Left cardiac atrium (tissue), 4 donors: ENCODE measurements around the gene OLAH. TPM values are rescaled to one million over a fixed set of nuclear protein-coding genes. Genes with fewer than 3 reads are reported as not detected.
A peak's percentile ranks its signal among the peaks of the same experiment; 100 is the strongest.

ENCODE experiments used
- ATAC-seq, 2 donors: fragments of 200-7000 bp; cut with Tn5 transposase; one replicate each; pipeline ENCODE4 v1.9.1; 2020; ENCODE audit warnings: mild to moderate bottlenecking in 2 of 2, moderate library complexity in 2 of 2
- DNase-seq: peaks from one replicate; pipeline ENCODE4 v3.0.0-alpha.2; 2020
- intact Hi-C, 2 donors: fragments of 100-400 bp; cut with DNase I; formaldehyde crosslinking; loops; one replicate each; pipeline versions ENCODE4 v1.14.1 to v1.15.1; 2022 to 2023
- total RNA-seq, 2 donors: library from RNA; stranded (reverse); fragmentation: NEBNext Ultra II Directional; extraction: Animal tissue kit (Norgen Biotek cat#: 25700); gene quantifications; one replicate each; pipeline ENCODE4 v1.2.1, GENCODE V29; 2021
- donor health status: DM: no; HTN: yes; CAD: no.
- donor health status: DM: no; HTN: yes; CAD: no; lungs with severe emphysema.
- donor health status: DM: yes; HTN: yes; CAD: no.
- donor health status: Dilated cardiomyopathy.

Gene OLAH
- total RNA-seq, 2 donors from 2014 or later, result 0.35 to 0.42 TPM

DNA sequence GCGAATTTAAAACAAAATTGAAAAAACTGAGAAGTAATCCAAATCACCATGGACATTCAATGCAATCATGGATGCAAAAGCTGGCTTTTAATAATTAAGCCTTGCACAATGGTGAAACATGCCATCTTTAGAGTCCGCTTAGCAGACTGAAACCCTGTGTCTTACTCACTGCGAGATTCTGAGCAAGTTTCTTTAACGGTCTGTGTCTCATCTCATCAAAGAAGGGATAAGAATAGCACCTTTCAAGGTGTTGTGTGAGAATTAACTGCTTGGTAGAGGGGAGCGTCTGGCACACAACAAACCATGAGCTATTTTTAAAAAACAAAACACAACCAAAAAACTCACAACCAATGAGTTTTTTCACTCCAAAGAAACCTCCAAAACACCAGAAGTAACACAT lies 23.4 kb downstream of the OLAH start:
- ATAC-seq (no peak), DNase-seq (no peak)
- intact Hi-C loops, result no loop called here

- intact Hi-C loops, result no loop called here
- DNase-seq (no peak), ATAC-seq (no peak)
Measured at GRCh38 chr10:15068802-15069201, 25.1 kb downstream of the OLAH start.

- intact Hi-C loops, result no loop called here
- ATAC-seq (no peak), DNase-seq (no peak)
Measured at GRCh38 chr10:15069230-15069629, 25.5 kb downstream of the OLAH start.

DNA sequence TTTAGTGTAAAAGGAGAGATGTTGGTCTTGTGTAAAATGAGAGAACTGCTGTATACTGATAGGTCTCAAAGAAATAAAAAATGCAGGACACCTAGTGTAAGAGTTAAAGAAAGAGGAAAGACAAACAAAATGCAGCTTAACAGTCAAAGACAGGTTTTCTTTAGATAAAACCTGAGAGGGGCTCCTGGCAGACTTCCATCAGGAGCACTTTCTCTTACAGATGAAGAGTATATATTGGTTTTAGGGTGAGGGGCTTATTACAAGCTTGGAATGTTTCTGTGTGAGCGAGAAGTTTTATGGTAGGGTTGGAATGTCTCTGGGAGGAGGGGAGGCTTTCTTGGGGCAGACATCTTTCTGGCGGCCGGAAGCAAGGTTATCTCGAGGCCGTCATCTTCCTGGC lies 28.6 kb downstream of the OLAH start:
- ATAC-seq (no peak), DNase-seq (no peak)
- intact Hi-C loops, result no loop called here

GRCh38 chr10:15075421-15075820 lies 31.7 kb downstream of the OLAH start:
- DNase-seq (no peak), ATAC-seq (no peak)
- intact Hi-C loops, result no loop called here

GRCh38 chr10:15083674-15084501 lies 40.1 kb downstream of the OLAH start:
- ATAC-seq, result peak in 1 of 2 donors; percentile 3
- intact Hi-C loops, result no loop called here
- DNase-seq, result no peak

GRCh38 chr10:15084502-15084922 lies 40.8 kb downstream of the OLAH start:
- peak; percentile 81 to 90 for ATAC-seq
- intact Hi-C loops, result no loop called here
- peak; percentile 48 for DNase-seq

DNA sequence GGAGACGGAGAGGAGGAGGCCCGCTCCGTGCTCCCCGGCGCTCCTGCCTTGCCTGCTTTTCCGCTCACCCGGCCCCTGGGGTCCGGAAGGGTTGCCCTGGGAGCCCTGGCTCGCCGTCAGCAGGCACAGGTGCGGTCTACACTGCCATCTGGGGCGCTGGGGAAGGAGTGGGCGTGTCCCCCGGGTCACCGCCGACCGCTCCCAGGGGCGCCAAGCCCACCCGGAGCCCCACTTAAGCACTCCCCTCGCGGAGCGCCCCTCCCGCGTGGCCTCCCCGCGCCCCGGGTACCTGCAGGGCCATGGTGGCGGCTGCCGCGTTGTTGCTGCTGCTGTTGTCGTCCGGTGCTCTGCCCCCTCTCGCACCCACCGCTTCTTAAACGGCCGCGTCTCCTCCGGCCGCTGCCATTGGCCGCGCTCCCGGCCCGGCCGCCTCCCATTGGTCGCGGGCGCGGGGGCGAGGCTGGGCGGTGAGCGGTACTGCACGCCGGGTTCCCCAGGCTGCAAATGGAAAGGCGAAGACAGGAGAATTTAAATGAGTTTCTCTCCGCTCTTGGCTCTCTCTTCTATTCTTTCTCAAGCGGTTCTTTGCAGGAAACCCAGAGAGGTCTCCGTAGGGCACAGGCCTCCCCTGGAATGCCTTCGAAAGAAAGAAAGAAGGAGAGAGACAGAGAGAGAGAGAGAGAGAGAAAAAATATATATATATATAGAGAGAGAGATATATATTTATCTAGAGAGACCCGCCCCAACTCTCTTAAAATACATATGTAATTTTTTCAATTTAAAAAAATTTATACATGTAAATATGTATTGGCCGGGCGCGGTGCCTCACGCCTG lies 44.9 kb downstream of the OLAH start, which contains the start of gene ACBD7:
Gene ACBD7 (minus strand): TSS at position 349 of the 834 bp plus-strand sequence. CDS start 48 bp downstream, at position 301.
- peak; percentile 82 for DNase-seq
- peak; percentile 97 for ATAC-seq
- intact Hi-C loops, result no loop called here

- ATAC-seq, result no peak
- intact Hi-C loops, result loop anchor here in 1 of 2 donors (10.0 kb wide), 1 partner anchor 127 kb away; no protein-coding TSS in a partner anchor
- DNase-seq, result no peak
Measured at GRCh38 chr10:15091418-15091817, 47.7 kb downstream of the OLAH start.

DNA sequence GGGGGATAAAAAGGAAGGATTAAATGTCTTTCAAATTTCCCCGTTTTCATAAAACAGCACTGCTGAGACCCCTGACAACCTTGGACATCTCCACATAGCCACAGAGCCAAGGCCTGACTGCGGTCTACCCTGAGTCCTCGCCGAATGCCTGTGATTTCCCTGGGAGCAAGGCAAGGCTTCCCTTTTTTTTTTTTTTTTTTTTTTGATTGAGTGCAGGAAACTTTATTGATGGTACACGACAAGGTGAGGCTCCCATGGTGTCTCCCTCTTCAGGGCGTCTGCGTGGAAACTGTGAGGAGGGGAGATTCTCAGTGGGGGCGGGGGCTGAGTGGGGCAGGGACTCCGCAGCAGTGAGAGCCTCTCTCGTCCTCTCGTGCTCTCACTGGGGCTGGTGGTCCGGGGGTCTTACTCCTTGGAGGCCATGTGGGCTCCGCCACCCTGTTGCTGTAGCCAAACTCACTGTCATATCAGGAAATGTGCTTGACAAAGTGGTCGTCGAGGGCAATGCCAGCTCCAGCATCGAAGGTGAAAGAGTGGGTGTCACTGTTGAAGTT lies 49.2 kb downstream of the OLAH start:
- ATAC-seq (no peak), DNase-seq (no peak)
- intact Hi-C loops, result loop anchor here in 1 of 2 donors (10.0 kb wide), 1 partner anchor 128 kb away; no protein-coding TSS in a partner anchor

GRCh38 chr10:15096661-15097010 lies 52.9 kb downstream of the OLAH start:
- intact Hi-C loops, result loop anchor here (5.0 to 10.0 kb wide), 2 partner anchors 132 to 144 kb away; partner anchors contain the start of gene DCLRE1C (in 1 of the 2)
- no peak for DNase-seq
- ATAC-seq, result no peak

DNA sequence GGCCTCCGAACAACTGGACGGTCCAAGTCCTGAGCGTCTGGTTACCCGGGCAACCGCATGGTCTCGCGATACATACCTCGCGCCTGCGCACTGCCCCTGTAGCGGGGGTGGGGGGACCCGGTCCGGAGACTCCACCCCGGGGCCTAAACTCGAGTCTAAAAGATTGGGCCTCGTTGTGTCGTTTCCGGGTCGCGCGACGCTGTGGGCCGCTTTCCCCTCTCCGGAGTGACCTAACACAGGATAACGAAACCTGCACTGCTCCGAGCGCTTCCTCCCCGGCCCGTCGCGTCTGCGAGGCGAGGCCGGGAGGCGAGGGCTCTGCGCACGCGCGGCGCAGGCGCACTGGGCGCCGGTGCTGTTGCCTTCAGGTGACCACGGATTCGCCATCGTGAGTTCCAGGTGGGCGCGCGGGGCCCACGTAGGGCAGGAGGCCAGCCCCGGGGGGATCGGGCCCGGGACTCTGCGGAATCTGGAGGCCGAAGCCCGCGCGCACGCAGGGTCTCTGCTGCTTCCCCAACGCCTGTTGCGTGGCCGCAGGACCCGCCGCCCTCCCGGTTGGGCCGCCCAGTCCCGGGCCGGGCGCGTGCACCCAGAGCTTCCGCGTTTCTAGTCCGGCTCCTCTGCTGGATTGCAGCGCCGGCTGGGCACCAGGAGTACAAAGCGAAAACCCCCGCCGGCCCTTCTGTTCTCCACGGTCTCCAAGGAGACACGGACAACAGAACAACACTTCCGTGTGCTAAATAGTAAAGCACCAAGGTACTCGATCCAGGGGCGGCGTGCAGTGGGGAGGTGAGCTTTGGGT lies 53.5 kb downstream of the OLAH start, which contains the start of gene RPP38:
Gene RPP38 (plus strand): TSS at position 345 of the 802 bp plus-strand sequence. CDS start 5,960 bp downstream, outside the sequence.
- ATAC-seq (peak; percentile 98 to 99), DNase-seq (peak; percentile 98)
- intact Hi-C loops, result loop anchor here (5.0 to 10.0 kb wide), 2 partner anchors 132 to 145 kb away; partner anchors contain the start of gene DCLRE1C (in 1 of the 2)

DNA sequence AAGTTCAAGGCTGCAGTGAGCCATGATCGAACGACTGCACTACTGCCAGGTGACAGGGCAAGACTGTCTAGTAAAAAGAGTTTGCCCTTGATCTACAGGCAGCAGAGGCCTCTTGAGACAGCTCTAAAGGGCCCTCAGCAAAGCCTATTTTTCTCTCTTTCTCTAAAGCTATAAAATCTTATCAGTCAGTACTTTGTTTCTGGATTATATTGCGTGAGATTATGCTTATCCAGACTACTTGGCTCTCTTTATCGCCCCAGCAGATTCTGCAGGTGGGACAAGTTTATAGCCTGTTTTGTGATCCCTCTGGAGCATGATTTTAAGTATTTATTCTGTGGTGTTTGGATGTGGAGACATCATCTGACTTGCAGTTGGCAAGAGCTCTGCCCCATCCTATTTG lies 56.1 kb downstream of the OLAH start:
- ATAC-seq, result no peak
- intact Hi-C loops, result loop anchor here (5.0 to 10.0 kb wide), 3 partner anchors 135 to 565 kb away; partner anchors contain the start of gene DCLRE1C (in 1 of the 2)
- no peak for DNase-seq

- intact Hi-C loops, result loop anchor here in 1 of 2 donors (10.0 kb wide), 1 partner anchor 569 kb away; no protein-coding TSS in a partner anchor
- ATAC-seq, result no peak
- no peak for DNase-seq
Measured at GRCh38 chr10:15103513-15103912, 59.8 kb downstream of the OLAH start.

GRCh38 chr10:15106352-15107013 lies 62.7 kb downstream of the OLAH start:
- peak; percentile 73 for DNase-seq

GRCh38 chr10:15112657-15113056 lies 68.9 kb downstream of the OLAH start:
- intact Hi-C loops, result no loop called here
- no peak for ATAC-seq
- DNase-seq, result no peak

More at GRCh38 chr10:15106352-15107013, 62.7 kb downstream of the OLAH start:
- ATAC-seq, result peak; percentile 84 to 93
- intact Hi-C loops, result loop anchor here in 1 of 2 donors (10.0 kb wide), 1 partner anchor 572 kb away; no protein-coding TSS in a partner anchor

DNA sequence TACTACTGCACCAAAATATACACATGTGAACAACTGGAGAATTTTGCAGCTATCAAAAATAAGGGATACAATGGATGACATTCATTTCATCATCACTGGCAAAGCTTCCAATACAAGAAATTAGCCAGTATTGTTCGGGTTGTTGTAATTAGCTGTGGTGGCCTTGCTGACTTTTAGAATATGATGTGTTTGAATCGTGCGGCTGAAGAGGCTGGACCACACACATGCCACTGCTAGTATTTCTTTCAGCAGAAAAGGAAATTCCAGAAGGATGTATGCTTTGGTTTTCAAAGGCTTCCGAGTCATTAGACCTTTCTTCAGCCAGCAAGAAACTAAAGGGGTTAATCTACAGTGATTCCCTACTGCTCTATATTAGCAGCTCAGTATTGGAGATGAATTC lies 70.0 kb downstream of the OLAH start:
- DNase-seq, result no peak
- intact Hi-C loops, result no loop called here
- ATAC-seq, result no peak

DNA sequence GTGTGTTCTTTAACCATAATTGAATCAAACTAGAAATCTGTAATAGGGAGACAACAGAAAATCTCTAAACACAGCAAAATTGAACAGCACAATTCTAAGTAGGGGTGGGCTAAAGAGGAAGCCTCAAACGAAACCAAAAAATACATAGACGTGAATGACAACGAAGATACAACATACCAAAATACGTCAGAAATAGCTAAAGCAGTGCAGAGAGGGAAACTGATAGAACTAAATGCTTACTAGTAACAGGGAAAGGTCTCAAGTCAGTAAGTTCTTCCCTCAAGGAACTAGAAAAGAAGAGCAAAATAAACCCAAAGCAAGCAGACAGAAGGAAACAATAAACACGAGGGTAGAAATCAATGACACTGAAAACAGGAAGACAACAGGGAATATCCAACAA lies 72.5 kb downstream of the OLAH start:
- intact Hi-C loops, result no loop called here
- no peak for DNase-seq
- ATAC-seq, result no peak
